Measurements from ENCODE around the gene ALG8.
"Not testable (repeated sequence)": the region's sequence is repeated elsewhere in the genome, so short reads cannot be mapped to it uniquely, and the experiment has no call there.

ALG8 gene

GRCh38 chr11:78100261-78100660 is 39.2 kb downstream of the ALG8 start:
- DNase-seq (ENCODE audit: low read depth) = no peak

GRCh38 chr11:78099666-78100065 is 39.8 kb downstream of the ALG8 start:
- DNase-seq (ENCODE audit: low read depth) = no peak

- DNase-seq (ENCODE audit: low read depth) = no peak
These were observed 41.6 kb downstream of the ALG8 start for GRCh38 chr11:78097666-78098385.

GRCh38 chr11:78094250-78094649 is 45.2 kb downstream of the ALG8 start:
- DNase-seq (ENCODE audit: low read depth) = no peak

GRCh38 chr11:78086521-78087074 is 52.8 kb downstream of the ALG8 start:
- DNase-seq (ENCODE audit: low read depth) = not testable (repeated sequence)

GRCh38 chr11:78085972-78086371 is 53.5 kb downstream of the ALG8 start:
- no peak for DNase-seq (ENCODE audit: low read depth)

GRCh38 chr11:78084506-78084905 is 54.9 kb downstream of the ALG8 start:
- DNase-seq (ENCODE audit: low read depth) = not testable (repeated sequence)

- no peak for DNase-seq (ENCODE audit: low read depth)
These were observed 56.4 kb downstream of the ALG8 start for GRCh38 chr11:78083021-78083420.

- no peak for DNase-seq (ENCODE audit: low read depth)
These were observed 57.3 kb downstream of the ALG8 start for GRCh38 chr11:78082146-78082545.

GRCh38 chr11:78081583-78081982 is 57.8 kb downstream of the ALG8 start:
- no peak for DNase-seq (ENCODE audit: low read depth)

- DNase-seq (ENCODE audit: low read depth) = no peak
These were observed 58.5 kb downstream of the ALG8 start for GRCh38 chr11:78080818-78081495.

GRCh38 chr11:78080084-78080817 is 59.2 kb downstream of the ALG8 start:
- DNase-seq (ENCODE audit: low read depth) = no peak

GRCh38 chr11:78079232-78080083 is 60.0 kb downstream of the ALG8 start, which contains the start of gene NDUFC2:
Gene NDUFC2 (minus strand): TSS chr11:78079862. CDS start chr11:78079744, 118 bp downstream.
- peak; percentile 63 for DNase-seq (ENCODE audit: low read depth)

- DNase-seq (ENCODE audit: low read depth) = no peak
These were observed 60.9 kb downstream of the ALG8 start for GRCh38 chr11:78078218-78079167.

- DNase-seq (ENCODE audit: low read depth) = not testable (repeated sequence)
These were observed 61.8 kb downstream of the ALG8 start for GRCh38 chr11:78077592-78077991.

- DNase-seq (ENCODE audit: low read depth) = no peak
These were observed 62.6 kb downstream of the ALG8 start for GRCh38 chr11:78076733-78077403.

- DNase-seq (ENCODE audit: low read depth) = no peak
These were observed 64.7 kb downstream of the ALG8 start for GRCh38 chr11:78074756-78075155.

- no peak for DNase-seq (ENCODE audit: low read depth)
These were observed 67.0 kb downstream of the ALG8 start for GRCh38 chr11:78072455-78072854.

GRCh38 chr11:78071717-78072116 is 67.7 kb downstream of the ALG8 start:
- DNase-seq (ENCODE audit: low read depth) = no peak

GRCh38 chr11:78070621-78071020 is 68.8 kb downstream of the ALG8 start:
- no peak for DNase-seq (ENCODE audit: low read depth)

Data from stromal cell of bone marrow (primary cell).